ENCODE measurements around the gene MGMT.

DNA sequence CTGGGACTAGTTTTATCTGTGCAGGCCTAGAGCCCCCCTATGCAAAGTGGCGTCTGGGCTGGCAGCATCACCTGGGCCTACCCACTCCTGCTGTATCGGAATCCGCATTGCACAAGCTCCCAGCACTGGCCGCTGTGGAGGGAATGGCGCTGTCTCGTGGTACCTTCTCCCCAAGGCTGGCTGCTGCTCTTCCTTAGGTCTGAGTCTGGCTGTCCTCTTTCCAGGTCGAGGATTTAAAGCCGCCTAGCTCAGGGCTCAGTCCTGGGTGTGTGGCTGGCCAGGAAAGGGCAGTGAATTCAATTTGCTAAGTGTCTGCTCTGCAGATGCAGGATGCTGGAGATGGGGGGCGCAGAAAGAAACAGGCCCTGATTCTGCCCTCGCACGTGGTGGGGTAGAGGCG lies 44.7 kb downstream of the MGMT start:
- TF ChIP-seq POLR2AphosphoS5 (IDR thresholded peaks at IDR 0.05; ENCODE audit: insufficient read depth, low read depth, low read length) (no peak), POLR2A (IDR thresholded peaks at IDR 0.05; ENCODE audit: low read depth, low read length) (no peak)
